Measurements from ENCODE around the gene MED26.
"Not testable (repeated sequence)": the region's sequence is repeated elsewhere in the genome, so short reads cannot be mapped to it uniquely, and the experiment has no call there.

MED26 gene

GRCh38 chr19:16572332-16573211, 55.4 kb downstream of the MED26 start, which contains the start of gene SLC35E1:
Gene SLC35E1, minus strand, starts transcription at chr19:16572415. Its CDS starts 51 bp downstream, at chr19:16572364.
- peak; percentile 99 for DNase-seq

- DNase-seq, result peak; percentile 58
Measured at GRCh38 chr19:16571822-16572331, 56.1 kb downstream of the MED26 start.

- DNase-seq, result no peak
Measured at GRCh38 chr19:16571283-16571682, 56.7 kb downstream of the MED26 start.

- DNase-seq, result no peak
Measured at GRCh38 chr19:16569609-16570320, 58.2 kb downstream of the MED26 start.

- DNase-seq, result no peak
Measured at GRCh38 chr19:16566702-16567101, 61.3 kb downstream of the MED26 start.

GRCh38 chr19:16566161-16566560, 61.8 kb downstream of the MED26 start:
- DNase-seq, result no peak

- no peak for DNase-seq
Measured at GRCh38 chr19:16564842-16565241, 63.2 kb downstream of the MED26 start.

- no peak for DNase-seq
Measured at GRCh38 chr19:16562608-16563025, 65.4 kb downstream of the MED26 start.

- DNase-seq, result no peak
Measured at GRCh38 chr19:16561382-16561781, 66.6 kb downstream of the MED26 start.

GRCh38 chr19:16559780-16560276, 68.2 kb downstream of the MED26 start:
- no peak for DNase-seq

- DNase-seq, result no peak
Measured at GRCh38 chr19:16554776-16555175, 73.2 kb downstream of the MED26 start.

- DNase-seq, result not testable (repeated sequence)
Measured at GRCh38 chr19:16551902-16552301, 76.1 kb downstream of the MED26 start.

- no peak for DNase-seq
Measured at GRCh38 chr19:16548956-16549355, 79.0 kb downstream of the MED26 start.

GRCh38 chr19:16544473-16545231, 83.4 kb downstream of the MED26 start:
- DNase-seq, result no peak

- not testable (repeated sequence) for DNase-seq
Measured at GRCh38 chr19:16543734-16544133, 84.3 kb downstream of the MED26 start.

GRCh38 chr19:16542910-16543472, 85.0 kb downstream of the MED26 start:
- peak; percentile 24 for DNase-seq

- peak; percentile 98 for DNase-seq
Measured at GRCh38 chr19:16542045-16542909, 85.7 kb downstream of the MED26 start, which contains the start of gene CHERP. Gene CHERP, minus strand, starts transcription at chr19:16542437. Its CDS starts 59 bp downstream, at chr19:16542378.

- DNase-seq, result peak; percentile 32
Measured at GRCh38 chr19:16541526-16542044, 86.4 kb downstream of the MED26 start.

- no peak for DNase-seq
Measured at GRCh38 chr19:16540948-16541347, 87.1 kb downstream of the MED26 start.

- DNase-seq, result no peak
Measured at GRCh38 chr19:16537111-16537510, 90.9 kb downstream of the MED26 start.

GRCh38 chr19:16536130-16536529, 91.9 kb downstream of the MED26 start:
- no peak for DNase-seq
